ENCODE results near the gene PNLIPRP1.

Gene PNLIPRP1

GRCh38 chr10:116602648-116603400, 12.1 kb downstream of the PNLIPRP1 start:
- no peak for DNase-seq

DNA sequence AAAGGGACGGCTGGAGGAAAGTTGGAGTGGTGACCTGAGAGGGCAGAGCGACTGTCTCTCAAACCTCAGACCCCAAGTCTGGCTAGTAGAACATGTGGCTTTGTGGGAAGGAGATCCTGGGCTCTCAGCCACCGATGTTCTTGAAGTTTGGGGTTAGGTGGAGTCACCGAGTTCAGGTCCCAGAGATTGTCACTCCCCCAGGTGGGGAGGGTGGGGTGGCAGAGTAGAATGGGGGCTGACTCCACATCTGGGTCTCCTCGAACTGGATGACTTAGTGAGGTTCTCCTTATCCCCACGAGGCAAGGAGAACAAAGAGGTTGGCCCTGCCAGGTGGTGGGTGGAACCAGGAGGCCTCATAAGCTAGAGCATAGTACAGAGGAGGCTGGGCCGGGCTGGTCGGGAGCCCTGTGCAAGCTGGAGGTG, 15.3 kb downstream of the PNLIPRP1 start:
- DNase-seq, result no peak

DNA sequence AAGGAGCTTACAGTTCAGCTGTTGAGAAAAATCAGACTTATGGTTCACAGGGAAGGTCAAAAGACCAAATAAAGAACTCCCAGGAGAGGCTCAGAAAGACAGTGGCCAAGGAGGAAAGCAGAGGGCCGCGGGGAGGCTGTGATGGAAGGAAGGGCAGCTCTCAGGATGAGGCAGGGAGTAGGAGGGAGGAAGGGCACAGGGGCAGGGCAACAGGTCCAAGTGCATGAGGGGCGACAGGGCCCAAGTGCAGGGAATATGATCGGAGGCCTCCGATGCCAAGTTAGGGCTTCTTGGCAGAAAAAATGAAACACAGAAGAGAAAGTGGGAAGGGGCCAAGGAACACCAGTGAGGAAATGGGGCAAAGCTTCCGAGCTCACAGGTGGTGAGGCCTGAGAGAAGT, 16.6 kb downstream of the PNLIPRP1 start:
- no peak for DNase-seq

GRCh38 chr10:116608686-116609594, 18.2 kb downstream of the PNLIPRP1 start:
- no peak for DNase-seq

- DNase-seq, result no peak
Measured at GRCh38 chr10:116610443-116611152, 19.8 kb downstream of the PNLIPRP1 start.

DNA sequence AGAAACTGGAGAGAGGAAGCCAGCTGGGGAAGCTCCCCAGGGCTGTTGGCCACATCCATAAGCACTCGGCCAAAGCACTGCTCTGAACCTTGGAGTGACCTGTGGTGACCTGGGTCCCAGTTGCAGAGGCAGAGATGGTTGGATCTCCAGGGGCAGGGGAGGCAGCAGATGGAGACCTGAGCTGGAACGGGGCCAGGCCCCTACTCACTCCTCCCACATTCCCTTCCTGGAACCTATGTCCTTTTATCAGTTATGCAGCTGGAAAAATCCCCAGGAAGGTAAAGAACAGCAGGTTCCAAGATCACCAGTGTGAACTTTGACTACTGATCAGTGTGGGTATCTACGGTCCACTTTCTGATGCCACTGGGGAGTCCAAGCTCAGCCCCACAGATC, 20.4 kb downstream of the PNLIPRP1 start:
- DNase-seq, result no peak

DNA sequence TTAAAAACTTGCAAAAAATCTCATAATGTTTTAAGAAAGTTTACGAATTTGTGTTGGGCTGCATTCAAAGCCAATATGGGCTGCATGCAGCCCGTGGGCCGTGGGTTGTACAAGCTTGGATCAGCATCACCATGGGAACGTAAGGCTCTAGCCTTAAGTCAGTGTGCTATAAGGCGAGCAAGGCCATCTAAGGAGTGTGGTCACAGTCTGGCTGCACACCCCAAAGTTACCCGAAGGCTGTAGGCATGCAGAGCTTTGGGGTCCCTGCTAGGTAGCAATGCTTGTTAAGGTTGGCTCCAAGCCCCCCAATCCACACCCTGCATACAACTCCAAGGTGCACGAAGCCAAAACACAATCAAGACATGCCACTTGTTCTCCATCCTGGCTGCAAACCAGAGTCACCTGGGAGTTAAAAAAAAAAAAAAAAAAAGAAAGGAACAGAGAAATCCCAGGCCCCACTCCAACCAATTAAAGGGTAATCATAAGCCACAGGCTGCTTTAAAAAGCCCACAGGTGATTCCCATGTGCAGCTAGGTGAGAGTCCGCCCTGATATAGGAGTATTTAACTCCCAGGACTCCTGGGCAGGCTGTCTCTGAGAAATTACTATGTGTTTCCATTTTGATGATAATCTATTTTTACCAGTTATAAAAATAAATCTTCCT, 21.5 kb downstream of the PNLIPRP1 start:
- no peak for DNase-seq

- DNase-seq, result no peak
Measured at GRCh38 chr10:116613471-116613870, 22.7 kb downstream of the PNLIPRP1 start.

- DNase-seq, result no peak
Measured at GRCh38 chr10:116614796-116615195, 24.0 kb downstream of the PNLIPRP1 start.

- no peak for DNase-seq
Measured at GRCh38 chr10:116615199-116615776, 24.5 kb downstream of the PNLIPRP1 start.

GRCh38 chr10:116620423-116621400, 30.0 kb downstream of the PNLIPRP1 start, which contains the start of gene PNLIPRP2:
PNLIPRP2 (plus strand) TSS chr10:116620953.
- no peak for DNase-seq

- DNase-seq, result no peak
Measured at GRCh38 chr10:116621476-116621875, 30.7 kb downstream of the PNLIPRP1 start.

DNA sequence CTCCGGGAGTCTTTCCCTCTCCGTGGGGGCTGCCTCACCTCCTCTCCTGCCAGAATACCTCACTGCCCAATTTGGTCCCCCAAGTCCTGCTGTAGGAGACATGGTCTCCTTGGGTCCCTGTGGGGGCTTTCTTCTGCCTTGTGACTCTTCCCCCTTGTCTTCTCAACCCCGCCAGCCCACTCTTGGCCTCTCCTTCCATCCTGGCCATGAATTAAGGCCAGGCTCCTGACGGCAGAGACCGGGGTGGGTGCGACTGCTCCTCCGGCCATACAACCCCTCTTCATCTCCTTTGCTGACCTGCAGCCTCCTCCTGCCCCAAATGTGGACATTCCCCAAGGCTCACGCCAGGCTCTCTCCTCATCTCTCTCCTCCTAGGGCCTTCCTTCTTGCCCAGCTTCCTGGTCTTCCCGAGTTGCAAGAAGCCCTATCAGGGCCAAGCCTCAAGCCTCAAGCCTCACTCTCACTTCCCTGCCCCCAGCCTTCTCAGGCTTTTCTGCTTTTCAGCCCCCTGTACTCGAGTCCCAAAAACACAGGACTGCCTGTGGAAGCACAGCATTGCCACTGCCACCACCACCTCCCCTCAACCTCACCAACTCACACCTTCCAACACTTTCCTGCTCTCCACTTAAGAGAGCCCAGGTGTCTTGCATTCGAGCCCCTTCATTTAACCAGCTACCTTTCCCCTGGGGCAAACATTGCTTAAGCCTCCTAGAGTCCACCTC, 31.3 kb downstream of the PNLIPRP1 start:
- no peak for DNase-seq

- no peak for DNase-seq
Measured at GRCh38 chr10:116625845-116626244, 35.1 kb downstream of the PNLIPRP1 start.

GRCh38 chr10:116626815-116627214, 36.1 kb downstream of the PNLIPRP1 start:
- no peak for DNase-seq

DNA sequence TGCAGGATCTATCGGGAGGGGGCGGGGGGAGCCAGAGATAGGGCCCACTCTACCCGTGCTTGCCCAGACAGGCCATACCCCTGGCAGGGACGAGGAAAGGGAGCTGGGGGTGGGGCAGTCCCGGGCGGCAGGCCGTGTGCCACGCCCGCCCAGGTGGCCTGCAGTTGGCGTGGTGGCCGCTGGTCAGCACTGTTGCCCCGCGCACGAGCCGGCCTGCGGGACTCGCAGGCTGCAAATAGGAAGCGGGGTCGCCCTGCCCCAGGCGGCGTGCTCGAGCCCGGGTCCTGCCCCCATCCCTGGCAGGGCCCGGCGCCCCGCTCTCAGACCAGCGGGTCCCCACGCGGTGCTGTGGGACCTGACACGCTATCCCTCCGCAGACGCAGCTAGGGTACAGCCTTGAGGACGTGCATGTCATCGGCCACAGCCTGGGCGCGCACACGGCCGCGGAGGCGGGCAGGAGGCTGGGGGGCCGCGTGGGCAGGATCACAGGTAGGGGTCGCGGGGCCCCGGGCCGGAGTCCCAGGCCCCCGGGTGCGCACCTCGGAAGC, 36.7 kb downstream of the PNLIPRP1 start:
- no peak for DNase-seq

GRCh38 chr10:116629340-116629739, 38.6 kb downstream of the PNLIPRP1 start:
- no peak for DNase-seq

GRCh38 chr10:116630020-116630419, 39.3 kb downstream of the PNLIPRP1 start:
- DNase-seq, result no peak

GRCh38 chr10:116631871-116632295, 41.1 kb downstream of the PNLIPRP1 start:
- no peak for DNase-seq

Data from NCI-H187 treated with DMSO at 0.1 percent for 48 hours (cell line).